Measurements from ENCODE around the gene PRDM15.

Gene PRDM15

DNA sequence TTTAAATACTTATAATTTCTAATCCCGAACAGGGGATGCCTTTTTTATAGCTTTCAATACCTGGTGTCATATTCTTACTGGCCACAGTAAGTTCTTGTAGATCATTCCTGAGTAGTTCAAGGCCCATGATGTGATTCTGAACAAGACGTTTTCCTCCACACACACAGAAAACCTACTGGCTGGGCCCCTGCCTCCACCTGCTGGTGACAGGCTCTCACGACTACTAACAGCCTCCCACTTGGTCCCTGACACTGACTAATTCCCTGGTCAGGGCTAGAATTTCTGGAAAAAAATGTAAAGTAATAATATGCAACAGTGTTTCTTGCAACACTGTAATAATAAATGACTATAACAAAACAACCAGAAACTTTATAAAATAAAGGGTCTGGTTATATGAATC is 61.9 kb downstream of the PRDM15 start:
- DNase-seq (ENCODE audit: low spot score) = peak; percentile 89
- TF ChIP-seq, protein P1, sequence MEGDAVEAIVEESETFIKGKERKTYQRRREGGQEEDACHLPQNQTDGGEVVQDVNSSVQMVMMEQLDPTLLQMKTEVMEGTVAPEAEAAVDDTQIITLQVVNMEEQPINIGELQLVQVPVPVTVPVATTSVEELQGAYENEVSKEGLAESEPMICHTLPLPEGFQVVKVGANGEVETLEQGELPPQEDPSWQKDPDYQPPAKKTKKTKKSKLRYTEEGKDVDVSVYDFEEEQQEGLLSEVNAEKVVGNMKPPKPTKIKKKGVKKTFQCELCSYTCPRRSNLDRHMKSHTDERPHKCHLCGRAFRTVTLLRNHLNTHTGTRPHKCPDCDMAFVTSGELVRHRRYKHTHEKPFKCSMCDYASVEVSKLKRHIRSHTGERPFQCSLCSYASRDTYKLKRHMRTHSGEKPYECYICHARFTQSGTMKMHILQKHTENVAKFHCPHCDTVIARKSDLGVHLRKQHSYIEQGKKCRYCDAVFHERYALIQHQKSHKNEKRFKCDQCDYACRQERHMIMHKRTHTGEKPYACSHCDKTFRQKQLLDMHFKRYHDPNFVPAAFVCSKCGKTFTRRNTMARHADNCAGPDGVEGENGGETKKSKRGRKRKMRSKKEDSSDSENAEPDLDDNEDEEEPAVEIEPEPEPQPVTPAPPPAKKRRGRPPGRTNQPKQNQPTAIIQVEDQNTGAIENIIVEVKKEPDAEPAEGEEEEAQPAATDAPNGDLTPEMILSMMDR (IDR thresholded peaks at IDR 0.05; ENCODE audit: extremely low read depth, missing control alignments) = peak; percentile 54

DNA sequence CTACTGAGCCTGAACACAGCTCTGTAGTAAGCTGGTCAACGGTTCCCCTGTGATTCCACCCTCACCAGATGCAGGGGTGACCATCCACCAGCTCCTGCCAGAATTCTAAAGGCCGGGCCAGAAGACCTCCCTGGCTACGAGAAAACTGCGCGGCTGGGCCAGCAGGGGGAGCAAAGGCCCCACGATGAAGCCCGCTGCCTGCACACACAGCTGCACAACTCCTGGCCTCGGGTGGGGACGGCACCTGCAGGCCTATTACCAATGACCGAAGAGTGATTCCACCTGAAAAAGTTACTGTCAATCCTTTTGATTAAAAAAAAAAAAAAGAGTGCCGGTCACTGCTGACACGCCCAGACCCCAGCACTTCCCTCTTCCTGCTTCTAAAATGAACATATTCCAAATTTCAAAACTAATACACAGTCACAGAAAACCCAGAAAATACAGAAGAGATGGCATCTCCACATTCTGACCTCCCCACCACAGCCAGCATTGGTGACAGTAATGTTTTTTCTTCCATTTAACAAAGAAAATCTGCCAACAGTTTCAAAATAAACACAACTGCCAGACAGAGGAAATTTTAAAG is 62.5 kb downstream of the PRDM15 start:
- peak; percentile 94 for DNase-seq (ENCODE audit: low spot score)
- TF ChIP-seq, protein P1 (IDR thresholded peaks at IDR 0.05; ENCODE audit: extremely low read depth, missing control alignments) = peak; percentile 95

GRCh38 chr21:41815652-41816582 is 63.2 kb downstream of the PRDM15 start:
- no peak for DNase-seq (ENCODE audit: low spot score)
- TF ChIP-seq, protein P1 (IDR thresholded peaks at IDR 0.05; ENCODE audit: extremely low read depth, missing control alignments) = no peak

DNA sequence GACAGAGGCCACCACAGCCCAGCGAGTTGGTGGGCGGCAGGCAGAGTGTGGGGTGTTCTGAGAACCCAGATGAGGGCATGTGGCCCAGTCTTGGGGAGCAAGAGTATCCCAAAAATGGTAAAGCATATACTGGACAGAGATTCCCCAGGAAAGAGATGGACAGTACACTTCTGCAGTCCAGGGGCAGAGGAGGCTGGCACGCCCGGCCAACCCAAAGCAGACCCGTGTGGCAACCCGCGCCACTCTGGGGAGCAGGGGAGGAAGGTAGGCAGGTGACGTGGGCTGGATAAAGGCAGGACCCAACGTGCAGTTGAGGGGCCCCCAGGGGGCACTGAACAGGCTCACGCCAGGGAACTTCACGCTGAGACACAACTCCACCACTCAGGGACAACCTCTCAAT is 65.9 kb downstream of the PRDM15 start:
- TF ChIP-seq, protein P1 (IDR thresholded peaks at IDR 0.05; ENCODE audit: extremely low read depth, missing control alignments) = no peak
- no peak for DNase-seq (ENCODE audit: low spot score)

DNA sequence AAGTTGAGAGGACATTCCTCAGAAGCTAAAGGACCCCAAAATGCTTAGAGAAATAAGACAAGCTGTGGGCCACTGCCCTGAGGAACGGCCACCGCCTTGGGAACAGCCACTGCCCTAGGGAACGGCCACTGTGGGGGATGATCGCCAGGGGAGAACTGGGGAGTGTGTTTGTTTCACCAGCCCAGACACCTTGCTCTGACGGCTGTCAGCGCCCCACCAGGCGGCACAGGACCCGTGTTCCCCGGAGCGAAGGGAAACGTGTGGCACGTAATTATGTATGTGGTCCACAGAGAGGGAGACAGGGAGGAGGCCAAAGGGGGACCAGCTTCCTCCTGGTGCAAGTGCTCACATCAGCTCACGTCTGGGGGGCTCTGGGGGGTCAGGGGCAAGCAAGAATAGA is 66.5 kb downstream of the PRDM15 start:
- no peak for DNase-seq (ENCODE audit: low spot score)
- TF ChIP-seq, protein P1 (IDR thresholded peaks at IDR 0.05; ENCODE audit: extremely low read depth, missing control alignments) = no peak

DNA sequence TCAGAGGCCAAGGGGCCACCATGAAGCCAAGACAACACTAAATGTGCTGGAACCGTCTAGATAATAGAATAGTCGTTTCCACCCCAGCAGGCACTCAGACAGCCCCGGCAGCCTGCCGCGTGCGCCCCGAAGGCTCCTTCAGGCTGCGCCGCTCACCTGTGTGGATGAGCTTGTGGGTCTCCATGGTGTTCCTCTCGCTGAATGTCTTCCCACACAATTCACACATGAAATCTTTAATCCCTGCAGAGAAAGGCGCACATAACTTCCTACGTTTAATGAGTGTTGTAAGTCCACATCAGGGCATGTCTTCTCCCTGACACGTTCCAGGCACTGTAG is 68.6 kb downstream of the PRDM15 start:
- no peak for DNase-seq (ENCODE audit: low spot score)
- TF ChIP-seq, protein P1 (IDR thresholded peaks at IDR 0.05; ENCODE audit: extremely low read depth, missing control alignments) = no peak

- DNase-seq (ENCODE audit: low spot score) = peak; percentile 28
- TF ChIP-seq, protein P1 (IDR thresholded peaks at IDR 0.05; ENCODE audit: extremely low read depth, missing control alignments) = no peak
Observed at GRCh38 chr21:41809891-41810596, 69.1 kb downstream of the PRDM15 start.
